ENCODE data around the gene PCDH15.

Gene PCDH15

DNA sequence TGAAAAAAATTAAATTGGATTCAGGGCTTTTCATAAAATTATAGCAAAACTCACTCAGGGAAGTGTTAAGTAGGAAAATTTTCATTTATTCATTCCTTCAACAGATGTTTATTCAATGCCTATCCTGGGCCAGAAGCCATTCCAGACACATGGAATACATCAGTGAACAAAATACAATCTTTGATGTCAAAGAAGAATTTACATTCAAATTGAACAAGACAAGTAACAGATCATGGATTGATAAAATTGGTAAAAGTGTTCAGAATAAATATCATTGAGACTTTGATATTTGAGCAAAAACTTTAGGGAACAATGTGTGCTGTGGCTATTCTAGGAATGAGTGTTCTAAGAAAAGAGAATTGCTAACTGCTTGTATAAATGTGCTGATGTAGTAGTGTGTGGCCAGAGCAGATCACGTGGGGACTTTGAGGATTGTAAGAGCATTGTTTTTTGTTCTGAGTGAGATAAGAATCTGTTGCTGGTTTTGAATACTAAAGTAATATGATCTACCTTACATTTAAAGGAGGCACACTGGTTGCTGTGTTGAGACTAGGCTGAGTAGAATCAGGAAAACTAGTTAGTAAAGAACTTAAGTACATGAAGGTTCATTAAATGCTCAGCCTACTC is 957.2 kb downstream of the PCDH15 start:
- no peak for DNase-seq (ENCODE audit: low spot score)

DNA sequence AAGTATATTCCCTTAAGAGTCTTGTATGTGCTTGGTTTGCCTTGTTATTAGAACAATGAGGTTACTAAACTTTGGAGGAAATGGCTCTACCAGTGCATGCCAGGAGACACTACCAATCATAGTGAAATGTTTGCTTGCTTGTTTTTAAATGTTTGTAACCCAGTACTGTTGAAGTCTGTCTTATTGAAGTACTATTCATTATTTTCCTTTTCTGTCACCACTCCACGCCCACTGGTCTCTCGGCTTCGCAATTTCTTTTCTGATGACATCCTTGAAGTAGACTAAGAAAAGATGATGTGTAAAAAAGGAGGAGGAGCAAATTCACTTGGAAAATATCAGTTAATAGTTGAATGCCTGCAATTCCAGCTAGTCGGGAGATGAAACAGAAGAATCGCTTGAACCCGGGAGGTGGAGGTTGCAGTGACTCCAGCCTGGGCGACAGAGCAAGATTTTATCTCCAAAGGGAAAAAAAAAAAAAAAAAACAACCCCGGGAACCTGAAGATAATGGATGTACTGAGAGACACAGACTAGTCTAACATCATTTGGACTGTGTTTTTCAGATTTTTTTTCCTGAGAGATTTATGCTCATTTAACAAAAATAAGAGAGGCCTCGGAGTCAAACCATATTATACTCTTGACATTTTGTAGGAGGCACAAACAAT is 959.4 kb downstream of the PCDH15 start:
- DNase-seq (ENCODE audit: low spot score) = no peak

GRCh38 chr10:53840653-53841052 is 960.4 kb downstream of the PCDH15 start:
- DNase-seq (ENCODE audit: low spot score) = no peak

DNA sequence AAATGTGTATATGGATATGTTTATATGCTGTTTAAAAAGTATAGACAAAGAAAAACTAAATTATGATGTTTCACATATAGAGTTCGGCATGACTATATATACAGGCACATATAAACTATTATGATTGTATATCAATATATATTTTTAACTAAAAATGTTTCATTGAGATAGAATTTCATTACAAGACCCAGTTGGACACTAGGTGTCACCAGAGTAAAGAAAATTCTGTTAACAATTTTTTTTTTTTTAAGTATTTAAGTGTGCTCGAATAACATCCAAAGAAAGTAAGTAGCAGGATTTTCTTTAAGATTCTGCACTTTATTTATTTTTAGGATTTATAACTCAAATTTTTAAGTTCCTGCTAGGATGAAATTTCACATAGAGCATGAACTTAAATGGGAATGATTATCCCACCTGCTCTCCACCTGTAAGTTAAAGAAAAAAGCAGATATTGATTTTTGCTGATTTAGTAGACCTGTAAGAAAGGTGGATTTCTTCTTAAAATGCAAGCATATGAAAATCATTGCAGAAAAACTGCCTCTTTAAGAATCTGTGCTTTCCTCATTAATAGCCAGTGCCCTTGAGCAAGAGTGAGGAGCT is 961.5 kb downstream of the PCDH15 start:
- peak; percentile 38 for DNase-seq (ENCODE audit: low spot score)

GRCh38 chr10:53836638-53837037 is 964.4 kb downstream of the PCDH15 start:
- DNase-seq (ENCODE audit: low spot score) = no peak

DNA sequence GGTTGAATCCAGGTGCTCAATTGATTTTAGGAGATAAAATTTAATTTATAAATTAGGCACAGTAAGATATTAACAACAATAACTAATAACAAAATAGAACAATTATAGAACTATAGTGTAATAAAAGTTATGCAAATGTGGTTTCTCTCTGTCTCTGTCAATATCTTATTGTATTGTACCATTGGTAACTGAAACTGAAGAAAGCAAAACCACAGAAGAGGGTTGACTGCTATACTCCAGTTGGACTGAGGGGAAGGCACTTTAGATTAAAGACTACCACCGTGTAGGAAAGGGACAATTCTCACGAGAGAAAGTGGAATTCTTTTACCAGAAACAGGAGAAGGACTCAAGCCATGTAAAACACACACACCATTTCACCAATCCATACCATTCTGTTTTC is 967.1 kb downstream of the PCDH15 start:
- no peak for DNase-seq (ENCODE audit: low spot score)

DNA sequence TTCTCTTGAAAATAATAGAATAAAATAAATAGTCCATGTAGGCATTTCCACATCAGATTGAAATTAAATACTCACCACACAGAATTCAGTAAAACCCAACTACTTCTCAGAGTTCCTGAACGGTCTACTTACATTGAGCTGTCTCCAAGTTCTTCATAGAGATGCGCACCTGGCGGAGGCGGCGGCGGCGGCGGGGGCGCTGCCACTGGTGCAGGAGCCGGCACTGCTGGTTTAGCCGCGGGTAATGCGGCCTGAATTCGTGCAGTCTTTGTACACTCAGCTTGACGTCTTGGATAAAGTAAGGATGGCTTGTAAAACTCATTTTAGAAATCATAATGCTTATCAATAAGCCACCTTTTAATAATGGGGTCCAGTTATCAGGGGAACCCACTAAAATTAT is 973.8 kb downstream of the PCDH15 start:
- no peak for DNase-seq (ENCODE audit: low spot score)

DNA sequence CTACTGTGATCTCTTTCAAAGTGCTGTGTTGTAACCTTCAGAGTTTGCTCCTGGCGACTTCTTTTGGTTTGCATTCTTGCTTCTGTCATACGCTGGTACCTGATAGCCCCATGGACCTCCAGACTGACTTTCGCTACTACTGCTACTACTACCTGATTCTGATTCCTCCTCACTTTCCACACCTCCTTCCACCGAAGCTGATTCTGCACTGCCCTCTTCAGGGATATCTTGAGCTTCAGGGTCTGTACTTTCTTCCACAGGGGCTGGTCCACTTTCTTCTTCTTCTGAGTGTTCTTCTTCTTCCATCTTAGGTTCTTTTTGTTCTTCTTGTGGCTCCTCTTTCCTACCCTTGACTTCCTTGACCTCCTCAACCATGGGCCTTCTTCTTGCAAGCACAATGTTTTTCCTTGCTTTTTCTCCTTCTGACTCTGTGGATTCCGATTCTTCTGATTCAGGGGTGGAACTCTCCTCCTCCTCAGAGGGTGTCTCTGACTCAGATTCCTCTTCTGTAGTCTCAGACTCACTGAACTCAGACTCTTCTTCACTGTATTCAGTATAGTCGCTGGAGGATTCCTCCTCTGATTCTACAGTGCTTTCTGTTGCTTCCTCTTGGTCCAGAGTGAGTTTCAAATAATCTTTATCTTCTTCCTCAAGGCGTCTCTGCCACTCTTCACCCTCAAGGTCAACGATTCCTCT is 992.2 kb downstream of the PCDH15 start:
- DNase-seq (ENCODE audit: low spot score) = no peak

DNA sequence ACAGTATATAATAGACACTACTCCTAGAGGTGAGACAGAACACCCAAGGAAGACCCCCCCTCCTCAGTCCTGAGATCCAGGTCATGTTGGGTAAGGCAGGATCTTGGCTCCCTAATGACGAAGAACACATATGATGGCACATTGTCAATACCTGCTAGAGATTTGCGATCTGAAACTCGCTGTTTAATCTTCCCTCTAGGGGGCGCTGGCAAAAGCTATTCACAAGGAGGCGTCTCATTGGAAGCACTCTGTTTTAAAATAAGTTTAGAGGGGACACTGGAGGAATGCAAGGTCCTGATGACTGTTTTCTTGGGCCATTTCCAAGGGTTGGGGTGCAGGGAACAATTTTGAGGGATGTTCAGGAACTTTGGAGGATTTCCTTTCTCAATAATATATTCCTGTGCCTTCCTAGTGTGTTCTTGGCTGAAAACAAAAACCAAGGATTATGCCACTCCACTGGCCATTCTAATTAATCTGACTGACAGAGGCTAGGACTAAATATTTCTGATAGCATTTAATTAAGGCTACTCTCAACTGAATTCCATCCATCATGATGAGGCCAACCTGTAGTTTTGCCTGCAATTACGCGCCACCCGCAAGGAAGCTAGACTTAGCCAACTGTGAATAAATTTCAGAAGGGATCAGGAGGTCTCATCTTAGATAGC is 1014.7 kb downstream of the PCDH15 start:
- no peak for DNase-seq (ENCODE audit: low spot score)

- no peak for DNase-seq (ENCODE audit: low spot score)
Observed at GRCh38 chr10:53771701-53772100, 1029.3 kb downstream of the PCDH15 start.

GRCh38 chr10:53770903-53771302 is 1030.1 kb downstream of the PCDH15 start:
- no peak for DNase-seq (ENCODE audit: low spot score)

- no peak for DNase-seq (ENCODE audit: low spot score)
Observed at GRCh38 chr10:53765311-53765710, 1035.7 kb downstream of the PCDH15 start.

GRCh38 chr10:53754596-53755250 is 1046.3 kb downstream of the PCDH15 start:
- DNase-seq (ENCODE audit: low spot score) = no peak

All from kidney capillary endothelial cell (primary cell).